Smooth muscle cell (in vitro differentiated cells): Measurements from ENCODE around the gene ARHGAP24. TPM values are rescaled to one million over a fixed set of nuclear protein-coding genes. Genes with fewer than 3 reads are reported as not detected.
A peak's percentile ranks its signal among the peaks of the same experiment; 100 is the strongest.

ENCODE experiments used
- DNase-seq: peaks from one replicate; lab custom pipeline; 2025; ENCODE audit not compliant: unreplicated experiment; lab: John Stamatoyannopoulos, UW
- H2AFZ ChIP-seq: fragments of 200-600 bp; sonication (generic); 2 replicates; pipeline ENCODE4 v1.6.0; 2016; ENCODE audit warnings: antibody characterized with exemption, low read depth, mild to moderate bottlenecking
- H3F3A ChIP-seq: fragments of 200-600 bp; sonication (generic); 2 replicates; pipeline ENCODE4 v1.6.0; 2017; ENCODE audit warnings: antibody characterized with exemption, low read depth
- H3K27ac ChIP-seq: fragments of 200-600 bp; sonication (generic); 2 replicates; pipeline ENCODE4 v1.5.1; 2016; ENCODE audit warnings: low read depth, mild to moderate bottlenecking
- H3K27me3 ChIP-seq: fragments of 200-600 bp; sonication (generic); 2 replicates; pipeline ENCODE4 v1.6.1; 2016; ENCODE audit warnings: low read depth, mild to moderate bottlenecking
- H3K36me3 ChIP-seq: fragments of 200-600 bp; sonication (generic); 2 replicates; pipeline ENCODE4 v1.5.1; 2016; ENCODE audit warnings: low read depth
- H3K4me1 ChIP-seq: fragments of 200-600 bp; sonication (generic); 2 replicates; pipeline ENCODE4 v1.5.1; 2016; ENCODE audit warnings: low read depth
- H3K4me2 ChIP-seq: fragments of 200-600 bp; sonication (generic); 2 replicates; pipeline ENCODE4 v1.6.0; 2016; ENCODE audit warnings: mild to moderate bottlenecking
- H3K4me3 ChIP-seq: fragments of 200-600 bp; sonication (generic); 2 replicates; pipeline ENCODE4 v1.5.1; 2016; ENCODE audit warnings: mild to moderate bottlenecking
- H3K79me2 ChIP-seq: fragments of 200-600 bp; sonication (generic); 2 replicates; pipeline ENCODE4 v1.6.0; 2016; ENCODE audit warnings: low read depth, mild to moderate bottlenecking
- H3K9ac ChIP-seq: fragments of 200-600 bp; sonication (generic); 2 replicates; pipeline ENCODE4 v1.6.0; 2016; ENCODE audit warnings: low read depth
- H3K9me3 ChIP-seq: fragments of 200-600 bp; sonication (generic); replicated peaks from 2 replicates; pipeline ENCODE4 v1.5.1; 2016; ENCODE audit warnings: low read depth
- H4K20me1 ChIP-seq: fragments of 200-600 bp; sonication (generic); 2 replicates; pipeline ENCODE4 v1.6.0; 2016; ENCODE audit warnings: low read depth
- CTCF ChIP-seq: fragments of 200-600 bp; sonication (generic); IDR thresholded peaks from 2 replicates; pipeline ENCODE4 v1.5.1; 2017; ENCODE audit warnings: borderline replicate concordance, mild to moderate bottlenecking, antibody characterized with exemption; ENCODE audit not compliant: insufficient read depth, poor library complexity, severe bottlenecking
- WGBS: methylation state at CpG from one replicate; pipeline ENCODE4 v1.1.7; 2016; ENCODE audit warnings: low lambda C conversion rate; 5-methylcytosine and 5-hydroxymethylcytosine counted together
- polyA plus RNA-seq: library from polyadenylated mRNA; unstranded; fragments of >200 nt; fragmentation: Nextera tagmentation; extraction: Ambion mirVana; gene quantifications from 2 replicates; pipeline ENCODE4 v1.2.1, GENCODE V29; 2016
- total RNA-seq: library from RNA; depleted of rRNA; stranded (reverse); fragments of >200 nt; gene quantifications from 2 replicates; pipeline ENCODE4 v1.2.3, GENCODE V29; 2014

The ARHGAP24 gene
- total and polyA plus RNA-seq, 2 experiments from 2014 or later, result 4.9 to 18.2 TPM

GRCh38 chr4:85776096-85776495 lies 301.1 kb downstream of the ARHGAP24 start:
- H3K4me2 ChIP-seq, result no peak overlapping the region
- no peak overlapping the region for H3K27ac ChIP-seq

GRCh38 chr4:85776579-85776978 lies 301.6 kb downstream of the ARHGAP24 start:
- Histone ChIP-seq H3K4me1 (no peaks in the 10 kb centered on the region), H3K4me3 (no peak overlapping the region), H3K27ac (no peak overlapping the region), H3K4me2 (no peak overlapping the region), H2AFZ (no peak overlapping the region), H3K27me3 (no peaks in the 10 kb centered on the region), H3K9me3 (no peaks in the 10 kb centered on the region), H3K9ac (no peak overlapping the region), H3K79me2 (no peaks in the 10 kb centered on the region), H3K36me3 (no peaks in the 10 kb centered on the region), H4K20me1 (no peaks in the 10 kb centered on the region), H3F3A (no peaks in the 10 kb centered on the region)
- TF ChIP-seq CTCF, result no peak
- WGBS, result 85% methylated on average over 1 of the region's 1 CpG
- DNase-seq, result no peak

More at GRCh38 chr4:85776096-85776495, 301.1 kb downstream of the ARHGAP24 start:
- Histone ChIP-seq H2AFZ (no peak overlapping the region), H3K9ac (no peak overlapping the region), H4K20me1 (no peaks in the 10 kb centered on the region), H3K4me1 (no peaks in the 10 kb centered on the region), H3K9me3 (no peaks in the 10 kb centered on the region), H3F3A (no peaks in the 10 kb centered on the region), H3K27me3 (no peaks in the 10 kb centered on the region), H3K4me3 (no peak overlapping the region), H3K36me3 (no peaks in the 10 kb centered on the region), H3K79me2 (no peaks in the 10 kb centered on the region)
- no peak for DNase-seq
- no peak for TF ChIP-seq CTCF
- 86% methylated on average over 2 of the region's 2 CpGs for WGBS

- peak overlapping the region; percentile 61 for H3K27ac ChIP-seq
- peak overlapping the region; percentile 45 for H3K9ac ChIP-seq
- no peak for DNase-seq
- no peaks in the 10 kb centered on the region for H3K9me3 ChIP-seq
- 91% methylated on average over 3 of the region's 3 CpGs for WGBS
- H3K4me2 ChIP-seq, result peak overlapping the region; percentile 81
- no peaks in the 10 kb centered on the region for H4K20me1 ChIP-seq
- no peaks in the 10 kb centered on the region for H3K79me2 ChIP-seq
- no peaks in the 10 kb centered on the region for H3K36me3 ChIP-seq
- no peaks in the 10 kb centered on the region for H3F3A ChIP-seq
- no peaks in the 10 kb centered on the region for H3K27me3 ChIP-seq
- peak overlapping the region; percentile 50 for H3K4me3 ChIP-seq
- no peak for TF ChIP-seq CTCF
- peak overlapping the region; percentile 78 for H2AFZ ChIP-seq
- H3K4me1 ChIP-seq, result no peaks in the 10 kb centered on the region
Observed at GRCh38 chr4:85777908-85778631, 303.1 kb downstream of the ARHGAP24 start.
